Nephron progenitor cell (in vitro differentiated cells): ENCODE results near the gene SLIT1.

Source experiments
- DNase-seq: peaks from one replicate; pipeline ENCODE4 v3.0.0; 2021
- H3K27ac Mint-ChIP-seq: 2 replicates; pipeline ENCODE4 v1.8.0; 2021; ENCODE audit warnings: mild to moderate bottlenecking, moderate library complexity, mixed read lengths
- H3K27me3 Mint-ChIP-seq: 2 replicates; pipeline ENCODE4 v1.8.0; 2021; ENCODE audit warnings: mild to moderate bottlenecking, low read depth, mixed read lengths; ENCODE audit not compliant: poor library complexity
- H3K36me3 Mint-ChIP-seq: 2 replicates; pipeline ENCODE4 v1.8.0; 2021; ENCODE audit warnings: low read depth, mixed read lengths
- H3K4me1 Mint-ChIP-seq: 2 replicates; pipeline ENCODE4 v1.8.0; 2021; ENCODE audit warnings: mixed read lengths
- H3K4me3 Mint-ChIP-seq: 2 replicates; pipeline ENCODE4 v1.8.0; 2021; ENCODE audit warnings: mild to moderate bottlenecking, moderate library complexity, mixed read lengths
- H3K9me3 Mint-ChIP-seq: 2 replicates; pipeline ENCODE4 v1.8.0; 2021; ENCODE audit warnings: mild to moderate bottlenecking, moderate library complexity, mixed read lengths
- TF ChIP-seq, protein P1 (sequence below): fragments of 200-600 bp; sonication (generic); IDR thresholded peaks from 2 replicates; pipeline ENCODE4 v1.5.0; 2021; ENCODE audit warnings: antibody characterized with exemption

SLIT1 gene

GRCh38 chr10:97207756-97208346 is 22.1 kb upstream of the SLIT1 start:
- Mint-ChIP-seq H3K9me3 (no peaks in the 10 kb centered on the region), H3K27ac (no peak overlapping the region), H3K27me3 (peaks cover 6% of the 10 kb centered on the region), H3K36me3 (no peaks in the 10 kb centered on the region), H3K4me3 (no peak overlapping the region), H3K4me1 (peaks cover 12% of the 10 kb centered on the region)
- TF ChIP-seq, protein P1, sequence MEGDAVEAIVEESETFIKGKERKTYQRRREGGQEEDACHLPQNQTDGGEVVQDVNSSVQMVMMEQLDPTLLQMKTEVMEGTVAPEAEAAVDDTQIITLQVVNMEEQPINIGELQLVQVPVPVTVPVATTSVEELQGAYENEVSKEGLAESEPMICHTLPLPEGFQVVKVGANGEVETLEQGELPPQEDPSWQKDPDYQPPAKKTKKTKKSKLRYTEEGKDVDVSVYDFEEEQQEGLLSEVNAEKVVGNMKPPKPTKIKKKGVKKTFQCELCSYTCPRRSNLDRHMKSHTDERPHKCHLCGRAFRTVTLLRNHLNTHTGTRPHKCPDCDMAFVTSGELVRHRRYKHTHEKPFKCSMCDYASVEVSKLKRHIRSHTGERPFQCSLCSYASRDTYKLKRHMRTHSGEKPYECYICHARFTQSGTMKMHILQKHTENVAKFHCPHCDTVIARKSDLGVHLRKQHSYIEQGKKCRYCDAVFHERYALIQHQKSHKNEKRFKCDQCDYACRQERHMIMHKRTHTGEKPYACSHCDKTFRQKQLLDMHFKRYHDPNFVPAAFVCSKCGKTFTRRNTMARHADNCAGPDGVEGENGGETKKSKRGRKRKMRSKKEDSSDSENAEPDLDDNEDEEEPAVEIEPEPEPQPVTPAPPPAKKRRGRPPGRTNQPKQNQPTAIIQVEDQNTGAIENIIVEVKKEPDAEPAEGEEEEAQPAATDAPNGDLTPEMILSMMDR, result no peak
- DNase-seq, result no peak

GRCh38 chr10:97207131-97207530 is 21.4 kb upstream of the SLIT1 start:
- DNase-seq, result no peak
- Mint-ChIP-seq H3K27ac (no peak overlapping the region), H3K4me3 (no peak overlapping the region), H3K9me3 (no peaks in the 10 kb centered on the region), H3K36me3 (no peaks in the 10 kb centered on the region), H3K27me3 (peaks cover 6% of the 10 kb centered on the region), H3K4me1 (peaks cover 12% of the 10 kb centered on the region)
- TF ChIP-seq, protein P1, result no peak

- DNase-seq, result no peak
- Mint-ChIP-seq H3K36me3 (no peaks in the 10 kb centered on the region), H3K4me3 (no peak overlapping the region), H3K27ac (no peak overlapping the region), H3K9me3 (no peaks in the 10 kb centered on the region), H3K4me1 (peaks cover 19% of the 10 kb centered on the region), H3K27me3 (peaks cover 6% of the 10 kb centered on the region)
- TF ChIP-seq, protein P1, result no peak
Measured at GRCh38 chr10:97204826-97205679, 19.3 kb upstream of the SLIT1 start.

- no peaks in the 10 kb centered on the region for H3K9me3 Mint-ChIP-seq
- peaks cover 9% of the 10 kb centered on the region for H3K27me3 Mint-ChIP-seq
- no peak overlapping the region for H3K27ac Mint-ChIP-seq
- peaks cover 32% of the 10 kb centered on the region for H3K4me1 Mint-ChIP-seq
- H3K4me3 Mint-ChIP-seq, result no peak overlapping the region
- TF ChIP-seq, protein P1, result no peak
- no peaks in the 10 kb centered on the region for H3K36me3 Mint-ChIP-seq
- DNase-seq, result no peak
Measured at GRCh38 chr10:97203220-97203619, 17.5 kb upstream of the SLIT1 start.

GRCh38 chr10:97200616-97201015 is 14.9 kb upstream of the SLIT1 start:
- DNase-seq, result no peak
- Mint-ChIP-seq H3K9me3 (no peaks in the 10 kb centered on the region), H3K36me3 (no peaks in the 10 kb centered on the region), H3K27ac (no peak overlapping the region), H3K4me1 (peaks cover 44% of the 10 kb centered on the region), H3K4me3 (no peak overlapping the region), H3K27me3 (peaks cover 6% of the 10 kb centered on the region)
- TF ChIP-seq, protein P1, result no peak
